Mesenchymal stem cell (in vitro differentiated cells and primary cell): ENCODE data around the gene SAMHD1.

Experiments used
- DNase-seq: peaks from one replicate; pipeline ENCODE4 v3.0.0-alpha.2; 2013
- H2AFZ ChIP-seq: one replicate; pipeline ENCODE4 v1.6.1; 2013; ENCODE audit warnings: low read depth, mild to moderate bottlenecking, control low read depth, inconsistent platforms, low read length, moderate library complexity
- H2AK5ac ChIP-seq: 2 replicates; pipeline ENCODE4 v1.6.1; 2013; ENCODE audit warnings: low read length, moderate library complexity, mild to moderate bottlenecking, inconsistent platforms; ENCODE audit not compliant: severe bottlenecking
- H2BK120ac ChIP-seq: one replicate; pipeline ENCODE4 v1.6.1; 2013; ENCODE audit warnings: low read depth, mild to moderate bottlenecking, inconsistent platforms, low read length, moderate library complexity
- H2BK12ac ChIP-seq, 2 experiments: one replicate each; pipeline ENCODE4 v1.6.1; 2013; ENCODE audit warnings: inconsistent platforms in 2 of 2, low read length in 2 of 2, mild to moderate bottlenecking in 2 of 2, moderate library complexity in 2 of 2, control low read depth in 1 of 2
- H2BK15ac ChIP-seq: one replicate; pipeline ENCODE4 v1.6.1; 2013; ENCODE audit warnings: mild to moderate bottlenecking, low read depth, inconsistent platforms; ENCODE audit not compliant: poor library complexity, severe bottlenecking
- H2BK5ac ChIP-seq: 2 replicates; pipeline ENCODE4 v1.6.1; 2013; ENCODE audit warnings: low read depth, mild to moderate bottlenecking, low read length, control low read depth, inconsistent platforms; ENCODE audit not compliant: poor library complexity, severe bottlenecking
- H3K14ac ChIP-seq, 2 experiments: one replicate each; pipeline ENCODE4 v1.6.1; 2013; ENCODE audit warnings: inconsistent platforms in 2 of 2, low read length in 2 of 2, control low read depth in 1 of 2, mild to moderate bottlenecking in 1 of 2, moderate library complexity in 1 of 2
- H3K18ac ChIP-seq, 2 experiments: one replicate each; pipeline ENCODE4 v1.6.1; 2013; ENCODE audit warnings: inconsistent platforms in 2 of 2, low read length in 2 of 2, control low read depth in 1 of 2, low read depth in 1 of 2, mild to moderate bottlenecking in 1 of 2
- H3K23ac ChIP-seq, 2 experiments: one replicate each; pipeline ENCODE4 v1.6.1; 2013; ENCODE audit warnings: inconsistent platforms in 2 of 2, low read length in 2 of 2, mild to moderate bottlenecking in 2 of 2, moderate library complexity in 2 of 2, control low read depth in 1 of 2
- H3K27ac ChIP-seq: 2 replicates; pipeline ENCODE4 v1.5.1; 2013; ENCODE audit warnings: mild to moderate bottlenecking, moderate library complexity, low read length, control low read depth, inconsistent platforms; ENCODE audit not compliant: poor library complexity, severe bottlenecking
- H3K27me3 ChIP-seq, 2 experiments: 2 replicates each; pipeline versions ENCODE4 v1.6.1 to v1.7.0; 2013; ENCODE audit warnings: low read length in 2 of 2, mild to moderate bottlenecking in 2 of 2, moderate library complexity in 2 of 2, control low read depth in 1 of 2, inconsistent platforms in 1 of 2; ENCODE audit not compliant: control insufficient read depth in 1 of 2, insufficient read depth in 1 of 2
- H3K36me3 ChIP-seq, 2 experiments: 2 replicates each; pipeline versions ENCODE4 v1.6.1 to v1.7.0; 2013; ENCODE audit warnings: low read length in 2 of 2, control low read depth in 1 of 2, inconsistent platforms in 1 of 2, low read depth in 1 of 2, mild to moderate bottlenecking in 1 of 2; ENCODE audit not compliant: insufficient read depth in 2 of 2, control insufficient read depth in 1 of 2
- H3K4ac ChIP-seq, 2 experiments: one replicate each; pipeline ENCODE4 v1.6.1; 2013; ENCODE audit warnings: inconsistent platforms in 2 of 2, low read length in 2 of 2, mild to moderate bottlenecking in 2 of 2, moderate library complexity in 2 of 2, control low read depth in 1 of 2, low read depth in 1 of 2
- H3K4me1 ChIP-seq: 2 replicates; pipeline ENCODE4 v1.6.1; 2013; ENCODE audit warnings: low read depth, low read length, control low read depth; ENCODE audit not compliant: control insufficient read depth, insufficient read depth
- H3K4me2 ChIP-seq: 2 replicates; pipeline ENCODE4 v1.6.1; 2013; ENCODE audit warnings: low read length, mild to moderate bottlenecking, inconsistent platforms; ENCODE audit not compliant: poor library complexity, severe bottlenecking
- H3K4me3 ChIP-seq, 2 experiments: 2 replicates each; pipeline versions ENCODE4 v1.5.1 to v1.7.0; 2013; ENCODE audit warnings: low read length in 2 of 2, mild to moderate bottlenecking in 2 of 2, control low read depth in 1 of 2, low read depth in 1 of 2; ENCODE audit not compliant: insufficient read depth in 1 of 2
- H3K79me1 ChIP-seq: replicated peaks from 2 replicates; pipeline ENCODE4 v1.6.1; 2013; ENCODE audit warnings: mild to moderate bottlenecking, control low read depth, low read length, inconsistent platforms; ENCODE audit not compliant: poor library complexity, severe bottlenecking
- H3K9ac ChIP-seq: 2 replicates; pipeline ENCODE4 v1.7.0; 2013; ENCODE audit warnings: mild to moderate bottlenecking, low read length, moderate library complexity
- H3K9me3 ChIP-seq: 2 replicates; pipeline ENCODE4 v1.7.0; 2013; ENCODE audit warnings: mild to moderate bottlenecking, low read length; ENCODE audit not compliant: control insufficient read depth
- H4K8ac ChIP-seq: one replicate; pipeline ENCODE4 v1.6.1; 2013; ENCODE audit warnings: inconsistent platforms, mild to moderate bottlenecking, low read length, moderate library complexity
- H4K91ac ChIP-seq: one replicate; pipeline ENCODE4 v1.6.1; 2013; ENCODE audit warnings: mild to moderate bottlenecking, low read length, inconsistent platforms
- WGBS: methylation state at CpG from one replicate; pipeline ENCODE4 v1.1.7; 2013; ENCODE audit warnings: mixed read lengths; 5-methylcytosine and 5-hydroxymethylcytosine counted together

Gene SAMHD1

GRCh38 chr20:36891211-36891610 is 60.3 kb downstream of the SAMHD1 start:
- WGBS = 91% methylated on average over 4 of the region's 4 CpGs
- Histone ChIP-seq H4K8ac (no peak overlapping the region), H3K4me1 (peaks cover 6% of the 10 kb centered on the region)

DNA sequence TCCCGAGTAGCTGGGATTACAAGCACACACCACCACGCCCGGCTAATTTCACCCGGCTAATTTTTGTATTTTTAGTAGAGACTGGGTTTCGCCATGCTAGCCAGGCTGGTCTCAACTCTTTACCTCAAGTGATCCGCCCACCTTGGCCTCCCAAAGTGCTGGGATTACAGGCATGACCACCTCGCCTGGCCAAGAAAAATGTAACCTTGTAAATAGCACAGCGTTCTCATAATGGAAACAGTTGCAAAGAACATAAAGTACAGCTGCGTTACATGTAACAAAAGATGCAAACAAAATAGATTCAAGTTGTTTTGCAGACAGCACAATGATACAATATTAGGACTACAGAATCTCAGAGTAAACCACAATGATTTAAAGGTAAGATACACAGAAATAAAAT is 60.9 kb downstream of the SAMHD1 start:
- Histone ChIP-seq H3K79me1 (no peaks in the 10 kb centered on the region), H3K23ac (no peak overlapping the region), H3K14ac (no peak overlapping the region), H3K18ac (no peak overlapping the region), H4K8ac (no peak overlapping the region), H3K4me2 (no peak overlapping the region), H2BK120ac (no peak overlapping the region), H3K4ac (no peak overlapping the region), H2AK5ac (no peak overlapping the region), H3K4me3 (no peak overlapping the region), H2BK15ac (no peak overlapping the region), H3K27ac (no peak overlapping the region), H3K9me3 (no peaks in the 10 kb centered on the region), H2BK5ac (no peak overlapping the region), H3K9ac (no peak overlapping the region), H4K91ac (no peak overlapping the region), H2BK12ac (no peak overlapping the region), H3K27me3 (no peaks in the 10 kb centered on the region), H3K4me1 (peaks cover 6% of the 10 kb centered on the region), H3K36me3 (peaks cover 9 to 59% of the 10 kb centered on the region in 2 experiments), H2AFZ (no peak overlapping the region)
- no peak for DNase-seq
- 97% methylated on average over 8 of the region's 9 CpGs for WGBS

More at GRCh38 chr20:36891211-36891610, 60.3 kb downstream of the SAMHD1 start:
- Histone ChIP-seq H3K79me1 (no peaks in the 10 kb centered on the region), H3K18ac (no peak overlapping the region), H2AFZ (no peak overlapping the region), H2BK120ac (no peak overlapping the region), H3K14ac (no peak overlapping the region), H3K9me3 (no peaks in the 10 kb centered on the region), H3K36me3 (peaks cover 9 to 62% of the 10 kb centered on the region in 2 experiments), H3K9ac (no peak overlapping the region), H2BK5ac (no peak overlapping the region), H3K4me2 (no peak overlapping the region), H3K27ac (no peak overlapping the region), H2BK15ac (no peak overlapping the region), H3K4ac (no peak overlapping the region), H3K4me3 (no peak overlapping the region), H3K23ac (no peak overlapping the region), H2BK12ac (no peak overlapping the region), H2AK5ac (no peak overlapping the region), H4K91ac (no peak overlapping the region), H3K27me3 (no peaks in the 10 kb centered on the region)
- DNase-seq = no peak

DNA sequence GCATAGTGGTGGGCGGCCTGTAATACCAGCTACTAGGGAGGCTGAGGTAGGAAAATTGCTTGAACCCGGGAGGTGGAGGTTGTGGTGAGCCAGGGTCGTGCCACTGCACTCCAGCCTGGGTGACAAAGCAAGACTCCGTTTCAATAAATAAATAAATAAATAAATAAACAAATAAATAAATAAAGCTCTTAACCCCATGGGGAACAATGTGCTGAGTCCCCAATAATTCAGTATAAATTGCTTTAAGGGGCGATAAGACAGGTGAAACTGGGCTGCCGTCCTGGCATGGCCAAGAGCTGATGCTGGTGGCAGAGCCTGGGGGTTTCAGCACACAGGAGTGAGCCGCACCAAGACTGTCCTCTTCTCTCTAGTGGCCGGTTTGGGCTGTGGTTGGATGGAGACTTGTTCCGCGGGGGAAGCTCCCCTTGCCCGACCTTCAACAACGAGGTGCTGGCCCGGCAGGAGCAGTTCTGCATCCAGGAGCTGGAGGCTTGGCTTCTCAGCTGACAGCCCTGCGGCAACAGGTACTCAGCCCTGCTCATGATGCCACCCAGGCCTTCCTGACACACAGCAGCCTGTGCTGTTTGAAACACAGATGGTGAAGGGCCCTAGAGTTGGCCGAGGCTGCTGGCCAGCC is 62.5 kb downstream of the SAMHD1 start:
- H2AK5ac ChIP-seq = no peak overlapping the region

GRCh38 chr20:36887752-36888090 is 63.8 kb downstream of the SAMHD1 start:
- H2AK5ac ChIP-seq = no peak overlapping the region
- no peak overlapping the region for H4K8ac ChIP-seq
- no peak overlapping the region for H3K4ac ChIP-seq
- H3K27ac ChIP-seq = no peak overlapping the region
- no peak overlapping the region for H2BK5ac ChIP-seq
- no peak overlapping the region for H2AFZ ChIP-seq
- H3K9me3 ChIP-seq = no peaks in the 10 kb centered on the region
- H2BK15ac ChIP-seq = no peak overlapping the region
- H3K36me3 ChIP-seq = peaks cover 9 to 36% of the 10 kb centered on the region in 2 experiments
- no peak for DNase-seq
- WGBS = 56% methylated on average over 6 of the region's 6 CpGs
- H3K4me3 ChIP-seq = peak overlapping the region in 1 of 2 experiments; percentile 73
- peak overlapping the region; percentile 71 for H3K9ac ChIP-seq
- H3K27me3 ChIP-seq = peaks cover 0 to 2% of the 10 kb centered on the region in 2 experiments
- H3K23ac ChIP-seq = no peak overlapping the region
- H3K79me1 ChIP-seq = no peaks in the 10 kb centered on the region
- no peak overlapping the region for H2BK12ac ChIP-seq
- no peak overlapping the region for H3K18ac ChIP-seq
- H2BK120ac ChIP-seq = no peak overlapping the region
- peaks cover 6% of the 10 kb centered on the region for H3K4me1 ChIP-seq
- no peak overlapping the region for H3K14ac ChIP-seq
- no peak overlapping the region for H3K4me2 ChIP-seq
- H4K91ac ChIP-seq = no peak overlapping the region

More for the DNA sequence above, 62.5 kb downstream of the SAMHD1 start:
- Histone ChIP-seq H3K4me2 (no peak overlapping the region), H3K14ac (no peak overlapping the region), H4K91ac (no peak overlapping the region), H3K4me3 (no peak overlapping the region), H3K27ac (no peak overlapping the region), H3K79me1 (no peaks in the 10 kb centered on the region), H3K4ac (no peak overlapping the region), H3K9ac (no peak overlapping the region), H2BK15ac (no peak overlapping the region), H2BK12ac (no peak overlapping the region), H2BK120ac (no peak overlapping the region), H2BK5ac (no peak overlapping the region), H3K23ac (no peak overlapping the region), H3K4me1 (peaks cover 6% of the 10 kb centered on the region), H3K36me3 (peaks cover 9 to 49% of the 10 kb centered on the region in 2 experiments), H4K8ac (no peak overlapping the region), H3K9me3 (no peaks in the 10 kb centered on the region), H3K18ac (no peak overlapping the region), H2AFZ (no peak overlapping the region), H3K27me3 (no peaks in the 10 kb centered on the region)
- WGBS = 94% methylated on average over 11 of the region's 15 CpGs
- DNase-seq = no peak
